Fibroblast of skin of abdomen (primary cell): ENCODE data around the gene OTUB2.

ENCODE experiments used
- DNase-seq: peaks from one replicate; pipeline ENCODE4 v3.0.0-alpha.2; 2013

Gene OTUB2

GRCh38 chr14:94021416-94022157 lies 4.6 kb upstream of the OTUB2 start:
- no peak for DNase-seq

DNA sequence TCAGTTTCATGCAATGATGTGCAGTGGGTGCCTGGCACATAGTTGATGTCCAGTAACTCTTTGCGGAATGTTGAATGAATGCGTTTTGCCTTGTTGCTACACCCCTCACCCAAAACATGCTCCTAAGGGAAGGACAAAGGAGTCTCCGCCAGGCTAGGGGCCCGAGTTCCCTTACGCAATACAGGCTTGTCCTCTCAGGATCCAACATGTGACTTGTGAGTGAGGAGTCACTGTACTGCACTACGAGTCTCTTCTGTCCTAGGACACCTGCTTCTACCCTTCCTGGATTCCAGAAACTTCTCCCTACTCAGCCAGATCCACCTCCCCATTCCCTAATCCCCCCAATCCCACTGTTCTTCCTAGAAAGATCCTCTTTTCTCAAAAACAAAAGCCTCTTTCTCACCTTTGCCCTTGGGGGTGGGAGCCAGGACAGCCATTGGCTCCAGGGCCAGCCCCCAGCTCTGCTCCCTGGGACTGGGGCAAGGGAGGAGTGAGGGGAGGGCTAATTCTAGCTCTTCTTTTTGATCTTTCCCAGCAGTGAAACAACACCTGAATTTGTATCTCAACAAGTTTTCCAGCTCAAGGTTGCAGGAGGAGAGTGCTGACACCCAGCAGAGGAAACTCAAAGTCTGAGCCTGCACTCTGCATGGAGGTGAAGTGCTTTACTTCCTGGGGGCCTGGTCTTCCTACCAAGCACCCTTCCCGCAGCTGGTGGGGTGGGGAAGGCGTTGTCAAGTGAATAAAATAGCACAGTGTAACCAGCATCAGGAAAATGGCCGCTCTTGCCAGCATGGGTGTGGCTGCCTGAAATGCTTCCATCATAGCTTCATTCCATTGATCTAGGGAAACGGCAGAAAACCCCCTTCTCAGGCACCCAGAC lies 3.4 kb upstream of the OTUB2 start:
- DNase-seq, result no peak

DNA sequence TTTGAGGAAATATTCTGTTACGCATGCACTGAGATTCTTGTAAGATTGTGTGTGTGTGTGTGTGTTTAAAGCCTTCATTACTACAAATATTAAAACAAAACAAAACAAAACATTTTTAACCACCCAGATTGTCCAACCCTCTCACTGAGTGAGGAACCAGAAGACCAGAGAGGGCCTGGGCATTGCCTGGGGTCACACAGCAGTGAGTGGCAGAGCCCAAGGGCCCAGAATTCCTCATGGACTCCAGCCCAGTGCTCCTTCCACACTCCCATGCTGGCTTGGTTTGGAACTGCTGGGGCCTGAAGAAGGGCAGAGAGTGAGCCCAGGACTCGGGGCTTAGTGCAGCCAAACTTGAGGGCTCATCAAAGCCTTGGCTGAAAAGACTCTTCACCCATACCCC lies 1.6 kb upstream of the OTUB2 start:
- no peak for DNase-seq

DNA sequence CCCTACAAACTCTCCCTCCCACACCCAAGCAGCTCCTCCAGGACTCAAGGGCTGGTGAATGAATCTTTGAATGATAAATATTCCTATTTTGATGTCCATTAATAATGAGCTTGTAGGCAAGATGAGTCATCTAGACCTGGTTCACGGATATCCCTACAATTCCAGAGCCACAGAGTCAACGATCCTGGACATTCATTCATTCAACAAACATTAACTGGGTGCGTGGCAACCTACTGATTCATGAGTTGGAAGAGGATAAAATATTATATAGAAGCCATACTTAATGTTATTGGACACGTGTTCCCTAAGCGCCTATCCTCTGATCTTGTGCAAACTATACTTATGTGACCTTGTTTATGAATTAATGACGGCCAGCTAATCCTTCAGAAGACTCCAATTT lies 420 bp upstream of the OTUB2 start:
- DNase-seq, result no peak

GRCh38 chr14:94026889-94027469 lies 839 bp downstream of the OTUB2 start:
- DNase-seq, result no peak

GRCh38 chr14:94027566-94028449 lies 1.7 kb downstream of the OTUB2 start:
- no peak for DNase-seq

DNA sequence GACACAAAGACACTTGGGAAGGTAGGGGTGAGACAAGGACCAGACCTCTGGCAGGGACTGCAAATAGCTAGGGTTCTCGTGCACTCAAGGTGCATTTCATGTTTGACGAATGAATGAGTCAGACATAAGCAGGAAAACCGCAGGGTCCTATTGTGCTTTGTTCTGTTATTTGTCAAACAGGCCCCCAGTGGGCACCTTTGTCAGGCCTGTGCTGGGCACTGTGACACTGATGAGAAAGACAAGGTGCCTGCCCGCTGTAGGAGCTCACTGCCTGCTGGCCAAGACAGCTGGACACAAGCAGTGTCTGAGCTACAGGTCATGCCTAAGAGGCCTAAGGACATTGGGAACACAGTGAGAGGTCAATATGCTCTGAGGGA lies 2.3 kb downstream of the OTUB2 start:
- no peak for DNase-seq

DNA sequence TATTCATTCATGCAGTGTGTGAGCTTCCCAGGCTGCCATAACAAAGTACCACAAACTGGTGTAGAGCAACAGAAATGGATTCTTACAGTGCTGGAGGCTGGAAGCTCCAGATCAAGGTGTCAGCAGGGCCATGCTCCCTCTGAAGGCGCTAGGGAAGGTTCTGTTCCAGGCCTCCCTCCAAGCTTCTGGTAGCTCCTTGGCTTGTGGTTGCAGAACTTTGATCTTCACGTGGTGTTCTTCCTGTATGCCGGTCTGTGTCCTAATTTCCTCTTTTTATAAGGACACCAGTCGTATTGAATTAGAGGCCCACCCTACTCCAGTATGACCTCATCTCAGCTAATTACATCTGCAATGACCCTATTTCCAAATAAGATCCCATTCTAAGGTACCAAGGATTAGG lies 3.1 kb downstream of the OTUB2 start:
- no peak for DNase-seq

DNA sequence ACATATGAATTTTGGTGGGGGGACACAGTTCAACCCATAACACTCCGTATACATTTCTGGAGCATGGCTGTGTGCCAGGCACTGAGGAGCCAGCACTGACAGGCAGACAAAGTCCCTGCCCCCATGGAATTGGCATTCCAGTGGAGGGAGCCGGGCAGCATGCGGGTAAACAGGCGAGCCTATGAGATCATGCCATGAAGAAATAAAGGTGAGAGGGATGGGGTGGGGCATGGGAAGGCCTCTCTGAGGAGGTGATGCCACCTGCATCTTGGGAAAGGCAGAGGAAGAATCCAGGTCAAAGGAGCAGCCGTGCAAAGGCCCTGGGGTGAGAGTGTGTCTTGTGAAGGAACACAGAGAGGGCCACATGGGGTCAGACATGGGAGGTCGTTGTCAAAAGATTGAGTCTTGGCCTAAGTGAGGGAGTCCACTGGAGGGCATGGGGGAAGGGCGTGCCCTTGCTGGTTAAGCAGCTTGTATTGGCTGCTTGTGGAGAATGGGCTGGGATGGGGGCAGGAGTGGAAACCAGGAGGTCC lies 3.6 kb downstream of the OTUB2 start:
- no peak for DNase-seq

GRCh38 chr14:94030571-94030970 lies 4.4 kb downstream of the OTUB2 start:
- DNase-seq, result no peak

GRCh38 chr14:94031161-94031882 lies 5.2 kb downstream of the OTUB2 start:
- no peak for DNase-seq

GRCh38 chr14:94031883-94032279 lies 5.7 kb downstream of the OTUB2 start:
- no peak for DNase-seq

- DNase-seq, result no peak
Observed at GRCh38 chr14:94034886-94035285, 8.7 kb downstream of the OTUB2 start.

DNA sequence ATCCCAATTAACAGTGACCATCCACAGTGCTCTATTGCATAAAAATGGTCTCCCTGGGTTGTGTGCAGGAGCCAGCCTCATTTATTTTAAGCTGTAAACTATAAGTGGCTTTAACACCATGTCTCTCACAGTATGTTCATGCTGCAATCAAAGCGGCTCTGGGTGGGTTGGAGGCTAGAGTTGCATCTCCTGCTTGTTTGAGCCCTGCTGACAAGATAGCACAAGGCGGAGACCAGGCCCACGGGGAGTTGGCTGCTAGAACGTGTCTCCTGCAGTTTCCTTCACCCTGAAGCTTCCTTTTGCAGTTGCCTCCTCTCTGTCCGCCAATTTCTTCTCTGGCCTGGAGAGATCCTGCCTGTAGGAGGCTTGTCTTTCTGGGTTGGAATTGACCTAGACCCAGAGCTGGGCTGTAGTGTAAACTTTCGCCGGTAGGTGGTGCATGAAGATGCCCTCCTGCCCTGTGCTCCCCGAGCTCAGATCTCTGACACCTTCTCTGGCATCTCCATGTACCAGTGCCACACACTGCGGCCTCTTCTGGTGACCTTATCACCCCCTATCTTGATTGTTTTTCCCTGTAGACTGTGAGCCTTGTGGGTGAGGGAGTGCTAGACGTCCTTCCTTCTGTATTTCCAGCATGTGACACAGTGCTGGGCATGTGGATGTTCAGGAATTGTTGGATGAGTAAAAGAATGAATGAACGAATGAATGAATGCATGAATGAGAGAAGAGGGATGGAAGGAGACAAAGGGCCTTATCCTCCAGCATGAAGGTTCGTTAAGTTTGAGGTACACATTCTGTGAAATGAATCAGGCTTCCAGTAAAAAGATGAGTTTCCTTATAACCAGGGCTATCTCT lies 10.4 kb downstream of the OTUB2 start:
- peak; percentile 58 for DNase-seq

GRCh38 chr14:94037954-94038353 lies 11.8 kb downstream of the OTUB2 start:
- no peak for DNase-seq

DNA sequence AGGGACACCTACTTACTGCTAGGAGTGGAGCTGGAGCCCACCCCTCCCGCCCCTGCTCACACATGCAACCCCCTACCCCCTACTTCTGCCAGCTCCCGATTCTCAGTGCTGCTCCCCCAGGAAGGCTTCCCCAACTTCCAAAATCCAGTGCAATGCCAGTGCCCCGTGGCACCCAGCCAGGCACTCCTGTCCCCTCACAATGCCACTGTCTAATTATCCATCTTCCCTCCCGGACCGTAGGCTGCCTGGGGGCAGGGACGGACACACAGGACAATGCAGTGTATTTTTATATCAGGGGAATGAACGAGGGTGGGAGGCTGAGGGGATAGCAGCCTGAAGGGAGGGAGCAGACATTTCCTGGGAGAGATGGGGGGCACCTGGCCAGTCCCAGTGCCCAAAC lies 12.4 kb downstream of the OTUB2 start:
- no peak for DNase-seq

DNA sequence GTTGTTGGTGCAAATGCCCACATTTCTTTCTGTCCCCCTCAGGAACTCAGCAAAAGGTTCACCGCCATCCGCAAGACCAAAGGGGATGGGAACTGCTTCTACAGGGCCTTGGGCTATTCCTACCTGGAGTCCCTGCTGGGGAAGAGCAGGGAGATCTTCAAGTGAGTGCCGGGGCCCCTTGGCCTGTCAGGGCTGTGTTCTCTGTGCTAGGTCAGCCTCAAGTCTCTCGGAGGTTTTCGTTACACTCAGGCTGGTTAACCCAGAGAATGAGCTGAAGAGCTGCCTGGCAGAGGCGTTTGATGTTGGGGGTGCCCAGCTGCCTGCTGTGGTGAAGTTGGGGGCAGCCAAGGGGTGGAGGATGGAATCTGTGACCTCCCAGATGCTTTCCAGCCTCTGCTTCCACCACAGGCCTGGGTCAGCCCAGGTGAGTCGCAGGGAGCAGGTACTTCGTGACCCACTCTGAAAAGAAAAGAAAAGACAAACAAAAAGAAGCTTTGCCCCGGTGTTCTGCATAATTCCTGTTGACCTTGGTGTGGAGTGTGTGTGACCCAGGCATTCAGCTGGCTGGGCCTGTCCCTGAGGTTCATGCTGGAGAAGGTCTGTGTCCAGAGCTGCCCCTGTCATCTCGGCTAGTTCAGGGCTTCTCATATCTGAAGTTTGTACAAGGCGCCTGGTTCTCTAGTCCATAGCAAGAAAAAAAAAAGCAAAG lies 12.9 kb downstream of the OTUB2 start:
- no peak for DNase-seq

DNA sequence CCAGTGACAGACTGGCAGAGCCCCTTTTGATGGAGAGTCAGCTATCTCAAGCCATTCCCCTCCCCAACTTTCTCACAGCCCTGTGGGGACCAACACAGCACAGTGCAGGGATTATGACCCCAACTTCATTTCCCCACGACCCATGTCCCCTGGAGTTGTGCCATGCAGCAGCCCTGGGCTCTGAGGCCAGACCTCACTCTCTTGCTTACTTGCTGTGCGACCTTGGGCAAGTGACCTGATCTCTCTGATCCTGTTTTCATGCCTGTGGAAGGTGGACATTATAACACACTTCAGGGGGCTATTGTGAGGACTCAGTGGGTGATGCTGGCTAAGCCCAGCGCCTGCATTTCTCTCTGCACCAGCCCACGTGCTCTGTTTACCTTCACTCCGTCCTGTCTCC lies 14.1 kb downstream of the OTUB2 start:
- no peak for DNase-seq

GRCh38 chr14:94040796-94041195 lies 14.7 kb downstream of the OTUB2 start:
- DNase-seq, result no peak
